Prostate gland (tissue), 2 donors: Measurements from ENCODE around the gene SLC16A10. TPM values are rescaled to one million over a fixed set of nuclear protein-coding genes. Genes with fewer than 3 reads are reported as not detected.

Source experiments
- small RNA-seq, 2 donors: library from RNA; depleted of rRNA; stranded (forward); fragments of <200 nt; gene quantifications; one replicate each; pipeline ENCODE3, GENCODE V24; 2016
- total RNA-seq, 2 donors: library from RNA; depleted of rRNA; stranded (reverse); fragments of >200 nt; gene quantifications; one replicate each; pipeline ENCODE4 v1.1.0, GENCODE V29; 2016

SLC16A10 gene
- total RNA-seq, 2 donors from 2014 or later = 11.5 to 12.5 TPM

Small RNAs within 50 kb of the gene (small RNA-seq; reads per million reads assigned to genes)
- gene RNU6-960P = 0 reads per million in 2 donors

Other genes starting within 250 kb of the SLC16A10 start
- 100 to 1,000 TPM; 286 to 504 TPM for gene AMD1, start 212.7 kb upstream of the SLC16A10 start, total RNA-seq
- 10 to 100 TPM; 72.0 to 98.1 TPM for gene GTF3C6, start 128.8 kb upstream of the SLC16A10 start, total RNA-seq
- gene RPF2, start 105.5 kb upstream of the SLC16A10 start, total RNA-seq = 10 to 100 TPM; 18.6 to 19.1 TPM